Progenitor cell of endocrine pancreas (in vitro differentiated cells): Measurements from ENCODE around the gene FAM3D. TPM values are rescaled to one million over a fixed set of nuclear protein-coding genes. Genes with fewer than 3 reads are reported as not detected.

Experiments used
- DNase-seq: peaks from one replicate; pipeline ENCODE4 v3.0.0; 2021; ENCODE audit warnings: low spot score; ENCODE audit not compliant: unreplicated experiment
- H3K27ac Mint-ChIP-seq: 2 replicates; pipeline ENCODE4 v1.8.0; 2021; ENCODE audit warnings: mild to moderate bottlenecking, moderate library complexity, mixed read lengths
- H3K27me3 Mint-ChIP-seq: 2 replicates; pipeline ENCODE4 v1.8.0; 2021; ENCODE audit warnings: mixed read lengths
- H3K36me3 Mint-ChIP-seq: 2 replicates; pipeline ENCODE4 v1.8.0; 2022; ENCODE audit warnings: mixed read lengths; ENCODE audit not compliant: insufficient read depth
- H3K4me1 Mint-ChIP-seq: 2 replicates; pipeline ENCODE4 v1.8.0; 2021; ENCODE audit warnings: low read depth, mixed read lengths
- H3K4me3 Mint-ChIP-seq: 2 replicates; pipeline ENCODE4 v1.8.0; 2021; ENCODE audit warnings: low read depth, mild to moderate bottlenecking, moderate library complexity, mixed read lengths
- H3K9me3 Mint-ChIP-seq: 2 replicates; pipeline ENCODE4 v1.8.0; 2021; ENCODE audit warnings: low read depth, mixed read lengths
- total RNA-seq: library from RNA; stranded (reverse); gene quantifications from 2 replicates; pipeline ENCODE4 v1.2.1, GENCODE V29; 2021
- TF ChIP-seq, protein P1 (sequence below): fragments of 200-600 bp; sonication (generic); IDR thresholded peaks from one replicate; pipeline ENCODE4 v1.5.0; 2021; ENCODE audit warnings: antibody characterized with exemption, mild to moderate bottlenecking; ENCODE audit not compliant: unreplicated experiment

FAM3D gene
- total RNA-seq, 1 donor from 2014 or later = not detected

DNA sequence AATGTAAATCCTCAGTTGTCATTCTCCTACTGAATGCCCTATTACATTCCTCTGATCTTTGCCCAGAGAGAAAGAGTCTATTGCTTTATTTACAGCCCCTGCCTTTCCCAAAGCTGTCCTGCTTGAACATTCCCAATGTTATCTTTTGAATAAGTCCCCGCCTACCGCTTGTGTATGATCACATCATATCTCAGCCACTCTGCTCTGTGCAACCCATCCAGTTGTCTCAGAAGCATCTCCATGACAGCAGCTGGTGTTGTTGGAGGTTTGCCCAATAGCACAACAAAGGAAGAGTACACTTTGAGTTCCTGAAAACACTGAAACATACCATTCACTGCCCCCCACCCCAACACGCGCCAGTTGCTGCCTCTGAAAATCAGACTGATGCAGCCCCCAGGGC, 22.0 kb upstream of the FAM3D start:
- TF ChIP-seq, protein P1, sequence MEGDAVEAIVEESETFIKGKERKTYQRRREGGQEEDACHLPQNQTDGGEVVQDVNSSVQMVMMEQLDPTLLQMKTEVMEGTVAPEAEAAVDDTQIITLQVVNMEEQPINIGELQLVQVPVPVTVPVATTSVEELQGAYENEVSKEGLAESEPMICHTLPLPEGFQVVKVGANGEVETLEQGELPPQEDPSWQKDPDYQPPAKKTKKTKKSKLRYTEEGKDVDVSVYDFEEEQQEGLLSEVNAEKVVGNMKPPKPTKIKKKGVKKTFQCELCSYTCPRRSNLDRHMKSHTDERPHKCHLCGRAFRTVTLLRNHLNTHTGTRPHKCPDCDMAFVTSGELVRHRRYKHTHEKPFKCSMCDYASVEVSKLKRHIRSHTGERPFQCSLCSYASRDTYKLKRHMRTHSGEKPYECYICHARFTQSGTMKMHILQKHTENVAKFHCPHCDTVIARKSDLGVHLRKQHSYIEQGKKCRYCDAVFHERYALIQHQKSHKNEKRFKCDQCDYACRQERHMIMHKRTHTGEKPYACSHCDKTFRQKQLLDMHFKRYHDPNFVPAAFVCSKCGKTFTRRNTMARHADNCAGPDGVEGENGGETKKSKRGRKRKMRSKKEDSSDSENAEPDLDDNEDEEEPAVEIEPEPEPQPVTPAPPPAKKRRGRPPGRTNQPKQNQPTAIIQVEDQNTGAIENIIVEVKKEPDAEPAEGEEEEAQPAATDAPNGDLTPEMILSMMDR = no peak
- Mint-ChIP-seq H3K27ac (no peak overlapping the region), H3K4me1 (no peaks in the 10 kb centered on the region), H3K36me3 (no peaks in the 10 kb centered on the region), H3K4me3 (no peak overlapping the region), H3K9me3 (peaks cover 36% of the 10 kb centered on the region), H3K27me3 (peaks cover 3% of the 10 kb centered on the region)
- no peak for DNase-seq

DNA sequence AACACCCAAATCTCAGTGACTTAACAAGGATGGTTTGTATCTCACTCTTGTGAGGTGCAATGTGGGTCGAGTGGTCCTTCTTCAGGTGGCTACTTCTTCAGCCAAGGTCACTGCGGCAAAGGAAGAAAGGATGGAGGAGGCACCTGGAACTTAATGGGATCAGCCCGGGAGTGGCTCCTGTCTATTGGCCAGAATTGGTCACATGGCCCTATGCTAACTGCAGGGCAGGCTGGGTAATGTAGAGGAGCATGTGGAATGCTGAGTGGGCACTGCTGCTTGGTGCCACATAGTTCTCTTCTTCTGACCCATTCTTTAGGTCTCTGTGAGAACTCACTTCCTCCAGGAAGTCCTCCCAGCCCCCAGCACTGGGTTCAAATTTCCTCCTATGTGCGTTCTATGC, 20.3 kb upstream of the FAM3D start:
- DNase-seq = no peak
- Mint-ChIP-seq H3K4me3 (no peak overlapping the region), H3K4me1 (no peaks in the 10 kb centered on the region), H3K27ac (no peak overlapping the region), H3K9me3 (peaks cover 30% of the 10 kb centered on the region), H3K27me3 (peaks cover 3% of the 10 kb centered on the region), H3K36me3 (no peaks in the 10 kb centered on the region)
- TF ChIP-seq, protein P1 = no peak

DNA sequence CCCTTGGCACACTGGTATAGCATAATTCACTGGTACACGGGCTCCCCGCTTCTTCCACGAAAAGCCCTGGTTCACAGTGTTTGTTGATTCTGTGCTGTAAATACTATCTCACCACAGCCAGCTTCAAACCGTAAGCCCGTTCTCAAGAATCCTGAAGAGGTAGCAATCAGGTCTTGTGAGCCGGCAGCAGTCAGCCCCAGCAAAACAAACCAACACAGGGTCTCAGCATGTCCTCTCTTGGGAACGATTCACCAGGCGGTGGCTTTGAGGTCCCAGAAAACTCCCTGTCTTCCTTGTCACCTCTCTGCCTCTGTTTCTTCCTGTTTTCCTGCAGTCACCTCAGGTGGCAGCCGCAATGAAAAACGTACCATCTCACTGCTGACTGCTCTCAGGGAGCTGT, 19.1 kb upstream of the FAM3D start:
- TF ChIP-seq, protein P1 = no peak
- no peak overlapping the region for H3K27ac Mint-ChIP-seq
- no peak for DNase-seq
- no peak overlapping the region for H3K4me3 Mint-ChIP-seq
- peaks cover 24% of the 10 kb centered on the region for H3K9me3 Mint-ChIP-seq
- H3K4me1 Mint-ChIP-seq = no peaks in the 10 kb centered on the region
- H3K36me3 Mint-ChIP-seq = no peaks in the 10 kb centered on the region
- peaks cover 3% of the 10 kb centered on the region for H3K27me3 Mint-ChIP-seq

DNA sequence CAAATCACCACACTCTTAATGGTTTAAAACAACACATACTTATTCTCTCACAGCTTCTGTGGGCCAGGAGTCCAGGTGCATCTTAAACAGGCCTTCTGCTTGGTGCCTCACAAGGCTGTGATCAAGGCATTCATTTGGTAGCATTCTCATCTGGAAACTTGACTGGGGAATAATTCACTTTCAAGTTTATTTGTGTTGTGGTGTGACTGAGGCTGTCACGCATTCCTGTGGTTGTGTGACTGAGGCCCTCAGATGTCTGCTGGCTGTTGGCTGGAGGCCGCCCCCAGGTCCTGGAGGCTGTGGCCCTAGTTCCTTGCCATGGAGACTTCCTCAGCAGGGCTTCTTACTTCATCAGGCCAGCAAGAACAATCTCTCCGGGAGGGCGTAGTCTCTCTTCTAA, 16.9 kb upstream of the FAM3D start:
- Mint-ChIP-seq H3K27ac (no peak overlapping the region), H3K4me1 (no peaks in the 10 kb centered on the region)

DNA sequence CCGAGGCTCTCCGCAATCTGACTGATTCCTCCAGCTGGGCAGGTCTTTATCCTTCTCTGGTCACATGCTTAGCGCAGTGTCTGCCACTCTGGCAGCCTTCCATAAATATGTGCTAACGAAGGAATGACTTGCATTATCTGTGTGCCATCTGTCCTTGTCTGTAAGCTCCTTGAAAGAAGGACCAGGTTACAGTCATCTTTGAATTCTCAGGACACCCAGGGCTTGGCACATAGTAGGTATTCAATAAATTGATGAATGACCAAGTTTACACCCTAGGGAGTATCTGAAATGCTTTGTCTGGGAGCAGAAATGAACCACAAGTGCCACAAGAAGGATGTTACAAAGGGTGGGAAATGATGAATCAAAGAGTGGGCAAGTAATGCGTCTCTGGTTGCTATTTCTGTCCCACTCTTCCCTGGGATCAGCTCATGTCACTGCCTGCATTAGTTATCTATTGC, 16.5 kb upstream of the FAM3D start:
- Mint-ChIP-seq H3K4me3 (no peak overlapping the region), H3K27ac (no peak overlapping the region), H3K27me3 (peaks cover 3% of the 10 kb centered on the region), H3K9me3 (peaks cover 11% of the 10 kb centered on the region), H3K4me1 (no peaks in the 10 kb centered on the region), H3K36me3 (no peaks in the 10 kb centered on the region)
- TF ChIP-seq, protein P1 = no peak
- no peak for DNase-seq

More for the DNA sequence above, 16.9 kb upstream of the FAM3D start:
- TF ChIP-seq, protein P1 = no peak
- no peak for DNase-seq
- peaks cover 12% of the 10 kb centered on the region for H3K9me3 Mint-ChIP-seq
- no peak overlapping the region for H3K4me3 Mint-ChIP-seq
- H3K27me3 Mint-ChIP-seq = peaks cover 3% of the 10 kb centered on the region
- H3K36me3 Mint-ChIP-seq = no peaks in the 10 kb centered on the region
